ENCODE data around the gene GRAMD1A. TPM values are rescaled to one million over a fixed set of nuclear protein-coding genes. Genes with fewer than 3 reads are reported as not detected.
"Not testable (repeated sequence)": the region's sequence is repeated elsewhere in the genome, so short reads cannot be mapped to it uniquely, and the experiment has no call there.

The GRAMD1A gene
- total RNA-seq, 1 donor from 2014 or later: 29.6 TPM

GRCh38 chr19:35004517-35005255 lies 4.6 kb downstream of the GRAMD1A start:
- no peak for DNase-seq

DNA sequence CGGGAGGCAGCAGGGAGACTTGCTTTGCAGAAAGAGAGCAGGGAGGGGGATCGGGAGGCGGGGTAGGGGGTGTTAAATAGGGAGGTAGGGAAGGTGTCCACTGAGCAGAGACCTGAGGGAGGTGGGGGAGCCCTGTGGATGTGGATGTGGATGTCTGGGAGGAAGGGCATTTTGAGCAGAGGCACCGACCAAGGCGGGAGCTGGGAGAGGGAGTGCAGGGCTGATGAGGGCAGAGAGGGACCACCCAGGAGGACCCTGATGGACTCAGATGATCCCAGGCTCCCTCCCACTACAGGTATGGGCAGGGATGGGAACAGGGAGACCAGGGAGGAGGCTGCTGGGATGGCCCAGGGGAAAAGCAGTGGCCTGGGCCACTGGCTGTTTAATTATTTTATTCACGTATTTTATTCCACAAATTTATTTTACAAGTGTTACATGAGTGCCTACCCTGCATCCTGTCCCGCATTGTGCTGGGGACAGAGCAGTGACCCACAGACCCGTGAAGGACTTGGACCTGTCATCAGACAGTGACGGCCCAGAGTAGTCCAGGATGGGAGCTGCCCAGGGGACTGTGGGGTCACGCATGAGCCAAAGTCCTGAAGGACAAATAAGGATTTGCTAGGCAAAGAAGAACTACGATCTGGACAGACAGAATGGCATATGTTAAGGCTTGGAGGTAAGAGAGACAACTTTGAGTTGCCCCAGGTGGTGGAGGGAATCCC lies 5.3 kb downstream of the GRAMD1A start:
- no peak for DNase-seq

GRCh38 chr19:35006007-35006341 lies 5.9 kb downstream of the GRAMD1A start:
- DNase-seq: not testable (repeated sequence)

DNA sequence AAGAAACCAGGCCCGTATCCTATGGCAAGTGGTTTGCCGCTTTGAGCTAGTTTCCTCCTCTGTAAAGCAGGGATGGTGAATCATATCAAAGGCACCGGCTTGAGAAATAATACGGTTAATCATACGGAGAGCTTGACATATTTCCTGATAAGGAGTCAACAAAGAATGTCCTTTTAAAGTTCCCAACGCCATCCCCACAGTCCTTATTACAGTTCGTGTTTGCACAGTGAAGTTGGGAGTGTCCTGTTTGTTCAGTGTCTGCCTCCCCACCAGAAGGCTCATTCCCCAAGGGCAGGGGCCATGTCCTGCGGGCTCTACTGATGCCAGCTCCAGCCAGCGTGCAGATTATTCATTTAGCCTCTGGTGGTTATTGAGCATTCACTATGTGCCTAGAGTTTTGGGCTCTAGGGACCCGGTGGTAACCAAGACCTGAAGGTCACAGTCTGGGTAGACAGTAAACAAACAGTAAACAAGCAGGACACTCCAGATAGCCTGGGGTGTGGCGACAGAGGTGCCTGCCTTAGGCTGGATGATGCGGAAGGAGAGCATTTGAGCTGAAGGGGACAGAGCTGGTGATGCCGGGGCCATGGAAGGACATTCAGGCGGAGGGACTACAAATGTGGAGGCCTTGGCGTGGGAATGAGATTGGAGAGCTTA lies 6.3 kb downstream of the GRAMD1A start:
- no peak for DNase-seq

DNA sequence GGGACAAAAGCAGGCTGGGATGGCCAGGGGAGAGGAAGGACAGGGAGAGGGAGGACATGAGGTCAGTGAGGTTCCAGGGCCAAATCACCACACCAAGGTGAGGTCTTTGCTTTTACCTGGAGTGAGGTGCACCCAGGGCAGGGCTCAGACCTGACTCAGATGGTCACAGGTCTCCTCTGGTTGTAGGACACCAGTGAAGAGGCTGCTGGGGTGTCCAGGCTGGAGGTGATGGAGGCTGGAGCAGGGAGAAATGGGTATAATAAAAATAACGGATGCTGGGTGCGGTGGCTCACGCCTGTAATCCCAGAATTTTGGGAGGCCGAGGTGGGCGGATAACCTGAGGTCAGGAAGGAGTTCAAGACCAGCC lies 6.9 kb downstream of the GRAMD1A start:
- DNase-seq: no peak

- DNase-seq: not testable (repeated sequence)
Observed at GRCh38 chr19:35007427-35007826, 7.3 kb downstream of the GRAMD1A start.

DNA sequence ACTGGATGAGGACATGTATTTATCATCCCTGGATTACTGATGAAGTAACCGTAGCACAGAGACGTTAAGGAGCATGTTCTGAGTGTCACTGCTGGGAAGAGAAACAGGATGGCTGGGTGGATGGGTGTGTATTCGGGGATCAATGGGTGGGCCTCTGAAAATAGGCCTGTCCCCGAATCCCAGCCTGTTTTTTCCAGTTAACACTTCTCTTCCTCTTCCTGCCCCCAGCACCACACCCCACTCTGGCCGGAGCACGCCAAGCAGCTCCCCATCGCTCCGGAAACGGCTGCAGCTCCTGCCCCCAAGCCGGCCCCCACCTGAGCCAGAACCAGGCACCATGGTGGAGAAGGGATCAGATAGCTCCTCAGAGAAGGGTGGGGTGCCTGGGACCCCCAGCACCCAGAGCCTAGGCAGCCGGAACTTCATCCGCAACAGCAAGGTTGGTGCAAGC lies 8.8 kb downstream of the GRAMD1A start:
- no peak for DNase-seq

DNA sequence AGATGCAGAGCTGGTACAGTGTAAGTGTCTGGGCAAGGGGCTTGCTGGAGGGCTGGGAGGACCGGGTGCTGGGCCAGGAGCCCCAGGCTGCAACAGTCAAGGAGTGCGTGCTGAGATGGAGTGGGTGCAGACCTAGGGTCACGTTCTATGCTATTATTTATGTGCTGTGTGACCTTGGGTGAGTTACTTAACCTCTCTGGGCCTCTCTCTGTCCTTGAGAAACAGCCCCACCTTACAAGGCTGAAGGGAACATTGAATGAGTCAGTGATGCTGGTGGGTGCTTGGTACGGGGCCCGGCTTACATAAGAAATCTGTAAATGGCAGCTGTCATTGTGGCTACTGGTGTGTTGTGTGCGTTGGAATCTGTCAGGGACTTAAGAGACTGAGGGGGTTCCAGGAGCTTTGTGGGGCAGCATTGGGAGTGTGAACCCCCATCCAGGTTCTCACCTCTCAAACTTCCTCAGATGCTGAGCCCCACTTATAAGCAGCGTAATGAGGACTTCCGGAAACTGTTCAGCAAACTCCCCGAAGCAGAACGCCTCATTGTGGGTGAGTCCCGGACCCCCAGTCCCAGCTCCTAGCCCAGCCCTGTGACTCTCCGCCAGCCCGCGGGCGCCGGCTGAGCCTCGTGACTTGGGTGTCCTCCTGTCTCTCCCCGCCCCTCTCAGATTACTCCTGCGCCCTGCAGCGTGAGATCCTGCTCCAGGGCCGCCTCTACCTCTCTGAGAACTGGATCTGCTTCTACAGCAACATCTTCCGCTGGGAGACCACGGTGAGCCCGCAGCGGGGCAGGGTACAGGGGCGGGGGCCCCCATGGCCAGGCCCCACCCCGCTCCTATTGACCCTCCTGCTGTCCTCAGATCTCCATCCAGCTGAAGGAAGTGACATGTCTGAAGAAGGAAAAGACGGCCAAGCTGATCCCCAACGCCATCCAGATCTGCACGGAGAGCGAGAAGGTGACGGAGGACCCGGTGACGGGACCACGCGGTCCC lies 9.6 kb downstream of the GRAMD1A start:
- no peak for DNase-seq

DNA sequence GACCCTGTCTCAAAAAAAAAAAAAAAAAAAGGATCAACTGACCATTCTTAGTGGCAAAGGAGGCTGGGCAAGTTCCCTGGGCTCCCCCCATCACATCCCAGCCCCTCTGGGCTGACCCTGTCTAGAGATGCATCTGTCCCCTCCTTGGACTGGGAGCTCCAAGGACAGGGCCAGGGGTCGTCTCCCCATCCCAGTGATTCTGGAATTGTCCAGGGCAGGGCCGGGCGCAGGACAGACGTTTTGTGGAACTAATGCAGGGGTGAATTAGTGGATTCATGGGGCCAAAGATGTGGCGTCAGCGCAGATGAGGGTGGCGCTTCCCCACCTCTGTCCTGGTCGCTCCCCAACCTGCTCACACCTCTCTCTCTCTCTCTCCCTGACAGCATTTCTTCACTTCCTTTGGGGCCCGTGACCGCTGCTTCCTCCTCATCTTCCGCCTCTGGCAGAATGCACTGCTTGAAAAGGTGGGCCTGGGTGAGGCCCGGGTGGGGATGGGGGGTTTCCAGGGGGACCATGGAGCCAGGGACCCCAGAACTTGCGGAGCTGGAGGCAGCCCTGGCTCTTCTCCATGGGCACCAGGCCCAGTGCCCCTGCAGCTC lies 11.1 kb downstream of the GRAMD1A start:
- no peak for DNase-seq

- no peak for DNase-seq
Observed at GRCh38 chr19:35011737-35012682, 11.9 kb downstream of the GRAMD1A start.

DNA sequence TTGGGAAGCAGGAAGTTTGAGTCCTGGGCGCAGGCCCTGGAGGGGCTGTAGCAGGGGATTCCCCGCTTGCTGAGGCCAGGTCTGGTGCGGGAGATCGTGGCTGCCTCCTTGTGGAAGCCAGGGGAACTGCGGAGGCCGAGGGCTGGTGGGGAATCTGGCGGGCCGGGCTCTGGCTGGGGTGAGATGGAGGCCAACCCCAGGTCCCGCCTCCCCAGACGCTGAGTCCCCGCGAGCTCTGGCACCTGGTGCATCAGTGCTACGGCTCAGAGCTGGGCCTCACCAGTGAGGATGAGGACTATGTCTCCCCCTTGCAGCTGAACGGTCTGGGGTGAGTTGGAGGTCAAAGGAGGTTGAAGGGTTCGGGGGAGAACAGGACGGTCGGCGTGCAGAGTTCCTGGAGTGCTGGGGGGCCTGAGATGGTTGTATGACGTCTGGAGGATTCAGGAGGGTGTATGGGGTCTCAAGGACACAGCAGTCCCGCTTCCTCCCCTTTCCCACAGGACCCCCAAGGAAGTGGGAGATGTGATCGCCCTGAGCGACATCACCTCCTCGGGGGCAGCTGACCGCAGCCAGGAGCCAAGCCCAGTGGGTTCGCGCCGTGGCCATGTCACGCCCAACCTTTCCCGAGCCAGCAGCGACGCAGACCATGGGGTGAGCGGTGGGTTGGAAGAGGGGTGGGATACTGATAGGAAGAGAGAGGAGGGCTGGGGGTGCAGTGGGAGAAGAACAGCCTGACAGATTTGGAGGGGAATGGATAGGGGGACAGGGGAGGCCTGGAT lies 13.1 kb downstream of the GRAMD1A start:
- DNase-seq: no peak

- DNase-seq: no peak
Observed at GRCh38 chr19:35013820-35014754, 14.0 kb downstream of the GRAMD1A start.

DNA sequence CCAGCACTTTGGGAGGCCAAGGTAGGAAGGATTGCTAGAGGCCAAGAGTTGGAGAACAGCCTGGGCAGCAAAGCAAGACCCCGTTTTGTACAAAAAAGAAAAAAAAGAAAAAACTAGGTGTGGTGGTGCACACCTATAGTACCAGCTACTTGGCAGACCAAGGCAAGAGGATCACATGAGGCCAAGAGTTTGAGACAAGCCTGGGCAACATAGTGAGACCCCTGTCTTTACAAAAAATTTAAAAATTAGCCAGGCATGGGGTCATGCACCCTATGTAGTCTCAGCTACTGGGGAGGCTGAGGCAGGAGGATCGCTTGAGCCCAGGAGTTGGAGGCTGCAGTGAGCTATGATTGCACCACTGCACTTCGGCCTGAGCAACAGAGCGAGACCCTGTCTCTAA lies 14.7 kb downstream of the GRAMD1A start:
- not testable (repeated sequence) for DNase-seq

- DNase-seq: no peak
Observed at GRCh38 chr19:35015270-35015953, 15.3 kb downstream of the GRAMD1A start.

DNA sequence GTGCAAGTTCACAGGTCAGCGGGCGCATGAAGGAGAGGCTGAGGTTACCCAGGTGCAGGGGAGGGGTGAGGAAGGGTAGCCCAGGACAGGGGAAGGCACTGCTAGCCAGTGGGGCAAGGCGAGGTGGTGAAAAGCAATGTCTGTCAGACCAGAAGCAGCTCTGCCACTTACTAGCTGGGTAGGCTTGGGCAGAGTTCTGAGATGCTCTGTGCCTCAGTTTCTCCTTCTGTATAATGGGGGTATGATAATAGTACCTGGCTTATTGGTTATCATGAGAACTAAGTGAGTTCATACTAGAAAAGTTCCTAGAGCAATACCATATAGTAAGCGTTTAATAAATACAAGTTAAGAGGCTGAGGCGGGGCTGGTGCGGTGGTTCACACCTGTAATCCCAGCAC lies 15.8 kb downstream of the GRAMD1A start:
- no peak for DNase-seq

GRCh38 chr19:35017507-35017906 lies 17.4 kb downstream of the GRAMD1A start:
- DNase-seq: no peak

GRCh38 chr19:35018379-35018778 lies 18.3 kb downstream of the GRAMD1A start:
- no peak for DNase-seq

- DNase-seq: no peak
Observed at GRCh38 chr19:35019144-35019543, 19.0 kb downstream of the GRAMD1A start.
